ENCODE results near the gene OXCT2.
A peak's percentile ranks its signal among the peaks of the same experiment; 100 is the strongest.
"Not testable (repeated sequence)": the region's sequence is repeated elsewhere in the genome, so short reads cannot be mapped to it uniquely, and the experiment has no call there.

Gene OXCT2

GRCh38 chr1:39787468-39787867 lies 16.3 kb upstream of the OXCT2 start:
- no peak for DNase-seq (ENCODE audit: low read depth in 2 of 2)

- DNase-seq (ENCODE audit: low read depth in 2 of 2), result not testable (repeated sequence)
Measured at GRCh38 chr1:39787108-39787375, 15.9 kb upstream of the OXCT2 start.

- not testable (repeated sequence) for DNase-seq (ENCODE audit: low read depth in 2 of 2)
Measured at GRCh38 chr1:39786303-39787107, 15.4 kb upstream of the OXCT2 start.

GRCh38 chr1:39782685-39783084 lies 11.5 kb upstream of the OXCT2 start:
- DNase-seq (ENCODE audit: low read depth in 2 of 2), result not testable (repeated sequence)

GRCh38 chr1:39782103-39782502 lies 11.0 kb upstream of the OXCT2 start:
- DNase-seq (ENCODE audit: low read depth in 2 of 2), result no peak

GRCh38 chr1:39781349-39781715 lies 10.2 kb upstream of the OXCT2 start:
- no peak for DNase-seq (ENCODE audit: low read depth in 2 of 2)

- no peak for DNase-seq (ENCODE audit: low read depth in 2 of 2)
Measured at GRCh38 chr1:39779821-39780220, 8.7 kb upstream of the OXCT2 start.

GRCh38 chr1:39779137-39779536 lies 8.0 kb upstream of the OXCT2 start:
- no peak for DNase-seq (ENCODE audit: low read depth in 2 of 2)

- DNase-seq (ENCODE audit: low read depth in 2 of 2), result not testable (repeated sequence)
Measured at GRCh38 chr1:39778463-39779099, 7.4 kb upstream of the OXCT2 start.

- DNase-seq (ENCODE audit: low read depth in 2 of 2), result not testable (repeated sequence)
Measured at GRCh38 chr1:39777896-39778295, 6.7 kb upstream of the OXCT2 start.

- DNase-seq (ENCODE audit: low read depth in 2 of 2), result no peak
Measured at GRCh38 chr1:39777306-39777705, 6.2 kb upstream of the OXCT2 start.

- DNase-seq (ENCODE audit: low read depth in 2 of 2), result no peak
Measured at GRCh38 chr1:39776886-39777285, 5.7 kb upstream of the OXCT2 start.

GRCh38 chr1:39776400-39776713 lies 5.2 kb upstream of the OXCT2 start:
- DNase-seq (ENCODE audit: low read depth in 2 of 2), result no peak

GRCh38 chr1:39775676-39776399 lies 4.7 kb upstream of the OXCT2 start:
- DNase-seq (ENCODE audit: low read depth in 2 of 2), result not testable (repeated sequence)

- DNase-seq (ENCODE audit: low read depth in 2 of 2), result not testable (repeated sequence)
Measured at GRCh38 chr1:39775141-39775540, 4.0 kb upstream of the OXCT2 start.

- DNase-seq (ENCODE audit: low read depth in 2 of 2), result not testable (repeated sequence)
Measured at GRCh38 chr1:39773369-39773979, 2.3 kb upstream of the OXCT2 start.

GRCh38 chr1:39770100-39771021 lies 787 bp downstream of the OXCT2 start:
- DNase-seq (ENCODE audit: low read depth in 2 of 2), result peak in 1 of 2 donors; percentile 12

- not testable (repeated sequence) for DNase-seq (ENCODE audit: low read depth in 2 of 2)
Measured at GRCh38 chr1:39769502-39769901, 1.6 kb downstream of the OXCT2 start.

GRCh38 chr1:39766466-39766865 lies 4.7 kb downstream of the OXCT2 start:
- not testable (repeated sequence) for DNase-seq (ENCODE audit: low read depth in 2 of 2)

- DNase-seq (ENCODE audit: low read depth in 2 of 2), result not testable (repeated sequence)
Measured at GRCh38 chr1:39764512-39764911, 6.6 kb downstream of the OXCT2 start.

GRCh38 chr1:39763619-39764374 lies 7.4 kb downstream of the OXCT2 start:
- not testable (repeated sequence) for DNase-seq (ENCODE audit: low read depth in 2 of 2)
